MCF 10A (cell line): ENCODE measurements around the gene THSD7B. TPM values are rescaled to one million over a fixed set of nuclear protein-coding genes. Genes with fewer than 3 reads are reported as not detected.
A peak's percentile ranks its signal among the peaks of the same experiment; 100 is the strongest.

Experiments
- BruUV-seq: library from RNA; stranded (reverse); fragments of 400-500 nt; replicated peaks from 2 replicates; lab custom pipeline; 2021; lab: Mats Ljungman, UMichigan
- CTCF ChIA-PET: fragments of 300-600 bp; sonication (Branson Sonifier 250); formaldehyde crosslinking; extraction: SDS; loops from one replicate; lab custom pipeline; 2021; ENCODE audit warnings: antibody characterized with exemption, inconsistent platforms; lab: Yijun Ruan, JAX
- POLR2A ChIA-PET: fragments of 300-600, 350-650 bp; sonication (Branson Sonifier 250); formaldehyde crosslinking; extraction: SDS; loops from one replicate; lab custom pipeline; 2020; ENCODE audit warnings: antibody characterized with exemption, inconsistent platforms; lab: Yijun Ruan, JAX
- DNase-seq: peaks from one replicate; pipeline ENCODE4 v3.0.0-alpha.2; 2018; ENCODE audit not compliant: unreplicated experiment
- H3K27ac Mint-ChIP-seq: one replicate; pipeline ENCODE4 v1.8.0; 2022; ENCODE audit warnings: mild to moderate bottlenecking, low read depth, mixed read lengths; ENCODE audit not compliant: unreplicated experiment
- H3K27me3 Mint-ChIP-seq: one replicate; pipeline ENCODE4 v1.8.0; 2022; ENCODE audit warnings: mixed read lengths; ENCODE audit not compliant: insufficient read depth, unreplicated experiment
- H3K36me3 Mint-ChIP-seq: one replicate; pipeline ENCODE4 v1.8.0; 2022; ENCODE audit warnings: mild to moderate bottlenecking, moderate library complexity, mixed read lengths; ENCODE audit not compliant: insufficient read depth, unreplicated experiment
- H3K4me1 Mint-ChIP-seq: one replicate; pipeline ENCODE4 v1.8.0; 2022; ENCODE audit warnings: mixed read lengths; ENCODE audit not compliant: insufficient read depth, unreplicated experiment
- H3K4me3 Mint-ChIP-seq: one replicate; pipeline ENCODE4 v1.8.0; 2022; ENCODE audit warnings: mild to moderate bottlenecking, moderate library complexity, mixed read lengths; ENCODE audit not compliant: unreplicated experiment
- H3K9me3 Mint-ChIP-seq: one replicate; pipeline ENCODE4 v1.8.0; 2022; ENCODE audit warnings: mixed read lengths; ENCODE audit not compliant: unreplicated experiment
- intact Hi-C: fragments of 100-400 bp; cut with micrococcal nuclease; formaldehyde crosslinking; loops from 2 replicates; pipeline ENCODE4 v1.14.1; 2022
- total RNA-seq: library from RNA; stranded (reverse); gene quantifications from 2 replicates; pipeline ENCODE4 v1.2.3, GENCODE V29; 2022
- TF ChIP-seq, protein P1 (sequence below): fragments of 200-600 bp; IDR thresholded peaks from one replicate; pipeline ENCODE4 v1.8.0; 2022; ENCODE audit warnings: antibody characterized with exemption, mild to moderate bottlenecking; ENCODE audit not compliant: unreplicated experiment

The THSD7B gene
- total RNA-seq, 1 experiment from 2014 or later, result not detected

DNA sequence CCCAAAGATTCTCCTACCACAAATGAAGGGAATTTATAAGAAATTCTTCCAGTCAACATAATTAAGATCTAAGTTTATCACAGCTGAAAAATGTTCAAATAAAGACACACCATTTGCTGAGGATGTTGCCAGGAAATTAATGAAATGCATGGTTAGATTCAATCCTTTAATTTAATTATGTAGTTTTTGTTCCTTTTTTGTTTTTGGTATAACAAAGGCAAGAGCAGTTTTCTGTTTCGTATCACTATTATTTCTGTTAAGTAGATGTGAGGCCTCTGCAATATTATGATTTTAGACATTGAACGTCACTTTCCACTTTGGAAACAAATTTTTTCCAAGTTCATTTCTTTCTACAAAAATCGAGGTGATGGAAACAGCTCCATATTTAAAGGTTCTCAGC is 440.0 kb downstream of the THSD7B start:
- no peak for DNase-seq
- TF ChIP-seq, protein P1, sequence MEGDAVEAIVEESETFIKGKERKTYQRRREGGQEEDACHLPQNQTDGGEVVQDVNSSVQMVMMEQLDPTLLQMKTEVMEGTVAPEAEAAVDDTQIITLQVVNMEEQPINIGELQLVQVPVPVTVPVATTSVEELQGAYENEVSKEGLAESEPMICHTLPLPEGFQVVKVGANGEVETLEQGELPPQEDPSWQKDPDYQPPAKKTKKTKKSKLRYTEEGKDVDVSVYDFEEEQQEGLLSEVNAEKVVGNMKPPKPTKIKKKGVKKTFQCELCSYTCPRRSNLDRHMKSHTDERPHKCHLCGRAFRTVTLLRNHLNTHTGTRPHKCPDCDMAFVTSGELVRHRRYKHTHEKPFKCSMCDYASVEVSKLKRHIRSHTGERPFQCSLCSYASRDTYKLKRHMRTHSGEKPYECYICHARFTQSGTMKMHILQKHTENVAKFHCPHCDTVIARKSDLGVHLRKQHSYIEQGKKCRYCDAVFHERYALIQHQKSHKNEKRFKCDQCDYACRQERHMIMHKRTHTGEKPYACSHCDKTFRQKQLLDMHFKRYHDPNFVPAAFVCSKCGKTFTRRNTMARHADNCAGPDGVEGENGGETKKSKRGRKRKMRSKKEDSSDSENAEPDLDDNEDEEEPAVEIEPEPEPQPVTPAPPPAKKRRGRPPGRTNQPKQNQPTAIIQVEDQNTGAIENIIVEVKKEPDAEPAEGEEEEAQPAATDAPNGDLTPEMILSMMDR, result no peak
- H3K9me3 Mint-ChIP-seq, result no peaks in the 10 kb centered on the region
- H3K27ac Mint-ChIP-seq, result no peak overlapping the region
- H3K36me3 Mint-ChIP-seq, result no peaks in the 10 kb centered on the region
- ChIA-PET CTCF (no interaction called here), POLR2A (no interaction called here)
- no TSS peak for BruUV-seq
- no peaks in the 10 kb centered on the region for H3K27me3 Mint-ChIP-seq
- H3K4me1 Mint-ChIP-seq, result peaks cover 6% of the 10 kb centered on the region
- no peak overlapping the region for H3K4me3 Mint-ChIP-seq
- intact Hi-C loops, result no loop called here

DNA sequence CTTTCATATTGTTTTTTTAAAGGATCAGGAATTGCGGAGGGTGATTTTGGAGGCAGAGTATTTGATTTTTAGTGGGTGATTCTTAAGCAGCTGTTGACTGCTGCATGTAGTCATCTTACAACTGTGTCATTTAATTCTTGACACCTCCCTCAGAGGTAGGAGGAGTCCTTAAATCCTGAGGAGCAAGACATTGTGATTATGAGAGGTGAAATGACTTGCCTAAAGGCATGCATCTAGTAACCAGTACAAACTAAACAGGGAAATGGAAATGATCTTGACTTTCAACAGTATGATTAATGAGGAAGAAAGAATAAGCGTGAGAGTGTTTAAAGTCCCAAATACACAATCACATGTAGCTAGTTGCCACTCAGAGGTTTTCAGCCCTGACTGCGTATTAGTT is 440.7 kb downstream of the THSD7B start:
- TF ChIP-seq, protein P1, result no peak
- Mint-ChIP-seq H3K9me3 (no peaks in the 10 kb centered on the region), H3K27me3 (no peaks in the 10 kb centered on the region), H3K27ac (no peak overlapping the region), H3K36me3 (no peaks in the 10 kb centered on the region), H3K4me1 (peaks cover 6% of the 10 kb centered on the region), H3K4me3 (no peak overlapping the region)
- no peak for DNase-seq
- ChIA-PET CTCF (no interaction called here), POLR2A (no interaction called here)
- intact Hi-C loops, result no loop called here
- no TSS peak for BruUV-seq

DNA sequence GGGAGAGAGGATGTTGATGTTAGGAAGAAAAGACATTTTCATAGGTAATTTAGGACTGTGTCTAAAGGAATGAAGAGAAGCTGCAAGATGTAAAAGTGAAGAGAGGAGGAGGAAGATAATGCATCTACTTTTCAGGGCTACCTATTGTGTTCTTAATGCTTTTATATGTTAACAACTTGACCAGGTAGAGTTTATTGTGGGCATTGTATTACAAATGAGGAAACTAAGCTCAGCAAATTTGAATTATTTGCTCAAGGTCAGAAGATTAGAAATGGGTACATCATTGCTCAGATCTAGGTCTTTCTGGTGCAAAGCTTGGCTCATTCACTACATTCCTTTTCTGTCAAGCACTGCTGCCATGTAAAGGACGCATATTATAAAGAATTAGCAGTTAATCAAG is 441.7 kb downstream of the THSD7B start:
- Mint-ChIP-seq H3K27ac (no peak overlapping the region), H3K4me1 (peaks cover 6% of the 10 kb centered on the region), H3K4me3 (no peak overlapping the region), H3K27me3 (no peaks in the 10 kb centered on the region), H3K9me3 (no peaks in the 10 kb centered on the region), H3K36me3 (no peaks in the 10 kb centered on the region)
- no TSS peak for BruUV-seq
- TF ChIP-seq, protein P1, result no peak
- POLR2A ChIA-PET, result interaction anchor here (0.6 kb wide), 1 partner anchor 21 kb away, joined by 4 read pairs; no protein-coding TSS in a partner anchor
- CTCF ChIA-PET, result interaction anchor here (0.7 kb wide), 1 partner anchor 33 kb away, joined by 3 read pairs; no protein-coding TSS in a partner anchor
- intact Hi-C loops, result no loop called here
- DNase-seq, result no peak

DNA sequence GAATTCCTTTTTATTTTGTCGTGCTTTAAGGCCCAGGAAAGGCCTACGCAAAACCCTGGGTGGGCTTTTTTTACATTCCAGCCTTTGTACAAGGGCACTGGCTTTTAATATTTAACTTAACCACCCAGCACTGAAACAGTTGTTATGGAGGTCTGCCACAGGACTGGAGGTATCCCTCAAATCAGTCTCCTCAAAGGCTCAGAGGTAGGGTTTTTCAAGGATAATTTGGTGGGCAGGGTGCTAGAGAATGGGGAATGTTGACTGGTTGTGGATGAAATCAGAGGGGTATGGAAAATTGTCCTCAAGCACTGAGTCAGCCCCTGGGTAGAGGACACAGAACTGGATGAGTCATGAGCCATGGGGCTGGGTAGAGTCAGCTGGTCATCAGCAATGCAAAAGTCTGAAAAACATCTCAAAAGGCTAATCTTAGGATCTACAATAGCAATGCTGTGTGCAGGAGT is 443.1 kb downstream of the THSD7B start:
- Mint-ChIP-seq H3K4me3 (no peak overlapping the region), H3K27ac (peak overlapping the region; percentile 86), H3K4me1 (peaks cover 6% of the 10 kb centered on the region), H3K27me3 (no peaks in the 10 kb centered on the region), H3K9me3 (no peaks in the 10 kb centered on the region), H3K36me3 (no peaks in the 10 kb centered on the region)
- POLR2A ChIA-PET, result no interaction called here
- BruUV-seq, result no TSS peak
- peak; percentile 50 for DNase-seq
- TF ChIP-seq, protein P1, result no peak
- intact Hi-C loops, result no loop called here
- CTCF ChIA-PET, result no interaction called here
